Stimulated activated naive B cell treated with anti-CD40 and anti-IgM and Interleukin-4, amounts not matched to agents 10 μg/mL and 1 μg/mL and 100 μg/mL, for 72 hours (primary cell): ENCODE results near the gene HEXD.
"Not testable (repeated sequence)": the region's sequence is repeated elsewhere in the genome, so short reads cannot be mapped to it uniquely, and the experiment has no call there.

Experiments
- ATAC-seq, 2 donors: fragments of 150-1000 bp; cut with Tn5 transposase; replicated peaks; 2 replicates each; pipeline ENCODE4 v1.10.0; 2021; ENCODE audit warnings: moderate library complexity in 1 of 2
- DNase-seq: peaks from one replicate; pipeline ENCODE4 v3.0.0; 2021
- H3K27ac Mint-ChIP-seq: one replicate; pipeline ENCODE4 v1.8.0; 2022; ENCODE audit warnings: mild to moderate bottlenecking, mixed read lengths
- H3K27me3 Mint-ChIP-seq, 2 donors: one replicate each; pipeline ENCODE4 v1.8.0; 2022; ENCODE audit warnings: mixed read lengths in 2 of 2
- H3K36me3 Mint-ChIP-seq, 2 donors: one replicate each; pipeline ENCODE4 v1.8.0; 2022; ENCODE audit warnings: mixed read lengths in 2 of 2, mild to moderate bottlenecking in 1 of 2
- H3K4me1 Mint-ChIP-seq, 2 donors: one replicate each; pipeline ENCODE4 v1.8.0; 2022; ENCODE audit warnings: mixed read lengths in 2 of 2, mild to moderate bottlenecking in 1 of 2
- H3K4me3 Mint-ChIP-seq, 2 donors: one replicate each; pipeline ENCODE4 v1.8.0; 2022; ENCODE audit warnings: mild to moderate bottlenecking in 2 of 2, mixed read lengths in 2 of 2, moderate library complexity in 1 of 2
- H3K9me3 Mint-ChIP-seq, 2 donors: one replicate each; pipeline ENCODE4 v1.8.0; 2022; ENCODE audit warnings: mixed read lengths in 2 of 2, mild to moderate bottlenecking in 1 of 2

HEXD gene

DNA sequence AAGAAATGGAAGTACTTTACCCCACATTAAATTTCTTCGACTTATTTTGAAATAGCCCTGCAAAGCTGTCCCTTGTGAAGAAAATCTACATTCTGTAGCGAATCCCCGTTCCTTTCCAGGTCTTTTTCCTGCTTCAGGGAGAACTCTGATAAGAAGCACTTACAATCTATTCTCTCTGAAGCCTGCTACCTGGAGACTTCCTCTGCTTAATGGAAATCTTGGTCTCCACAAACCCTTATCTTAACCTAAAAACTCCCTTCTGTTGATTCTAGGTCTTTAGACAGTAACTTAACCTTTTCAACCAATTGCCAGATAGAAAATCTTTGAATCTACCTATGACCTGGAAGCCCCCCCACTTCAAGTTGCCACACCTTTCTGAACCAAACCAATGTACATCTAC is 34.0 kb downstream of the HEXD start:
- H3K4me1 Mint-ChIP-seq, result peaks cover 17 to 28% of the 10 kb centered on the region in 2 donors
- H3K36me3 Mint-ChIP-seq, result peaks cover 2 to 9% of the 10 kb centered on the region in 2 donors
- H3K9me3 Mint-ChIP-seq, result no peaks in the 10 kb centered on the region
- DNase-seq, result no peak
- no peaks in the 10 kb centered on the region for H3K27me3 Mint-ChIP-seq
- H3K27ac Mint-ChIP-seq, result no peak overlapping the region
- H3K4me3 Mint-ChIP-seq, result peak overlapping the region in 1 of 2 donors; percentile 19
- no peak for ATAC-seq

DNA sequence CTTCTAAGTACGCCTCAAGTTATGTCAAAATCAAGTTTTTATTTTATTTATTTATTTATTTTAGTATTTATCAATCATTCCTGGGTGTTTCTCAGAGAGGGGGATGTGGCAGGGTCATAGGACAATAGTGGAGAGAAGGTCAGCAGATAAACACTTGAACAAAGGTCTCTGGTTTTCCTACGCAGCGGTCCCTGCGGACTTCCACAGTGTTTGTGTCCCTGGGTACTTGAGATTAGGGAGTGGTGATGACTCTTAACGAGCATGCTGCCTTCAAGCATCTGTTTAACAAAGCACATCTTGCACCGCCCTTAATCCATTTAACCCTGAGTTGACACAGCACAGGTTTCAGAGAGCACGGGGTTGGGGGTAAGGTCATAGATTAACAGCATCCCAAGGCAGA is 35.0 kb downstream of the HEXD start:
- H3K27me3 Mint-ChIP-seq, H3K27ac Mint-ChIP-seq, H3K36me3 Mint-ChIP-seq, DNase-seq, H3K9me3 Mint-ChIP-seq, ATAC-seq, H3K4me3 Mint-ChIP-seq: not testable (repeated sequence)
- peaks cover 18 to 30% of the 10 kb centered on the region in 2 donors for H3K4me1 Mint-ChIP-seq

DNA sequence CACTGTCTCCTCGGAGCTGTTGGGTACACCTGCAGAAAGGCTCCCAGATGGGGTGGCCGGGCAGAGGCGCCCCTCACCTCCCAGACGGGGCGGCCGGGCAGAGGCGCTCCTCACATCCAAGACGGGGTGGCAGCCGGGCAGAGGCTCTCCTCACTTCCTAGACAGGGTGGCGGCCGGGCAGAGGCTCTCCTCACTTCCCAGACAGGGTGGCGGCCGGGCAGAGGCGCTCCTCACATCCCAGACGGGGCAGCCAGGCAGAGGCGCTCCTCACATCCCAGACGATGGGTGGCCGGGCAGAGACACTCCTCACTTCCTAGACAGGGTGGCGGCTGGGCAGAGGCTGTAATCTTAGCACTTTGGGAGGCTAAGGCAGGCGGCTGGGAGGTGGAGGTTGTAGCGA is 35.6 kb downstream of the HEXD start:
- H3K9me3 Mint-ChIP-seq, H3K27me3 Mint-ChIP-seq, DNase-seq, H3K36me3 Mint-ChIP-seq, H3K4me3 Mint-ChIP-seq, H3K27ac Mint-ChIP-seq, ATAC-seq: not testable (repeated sequence)
- H3K4me1 Mint-ChIP-seq, result peaks cover 18 to 30% of the 10 kb centered on the region in 2 donors

DNA sequence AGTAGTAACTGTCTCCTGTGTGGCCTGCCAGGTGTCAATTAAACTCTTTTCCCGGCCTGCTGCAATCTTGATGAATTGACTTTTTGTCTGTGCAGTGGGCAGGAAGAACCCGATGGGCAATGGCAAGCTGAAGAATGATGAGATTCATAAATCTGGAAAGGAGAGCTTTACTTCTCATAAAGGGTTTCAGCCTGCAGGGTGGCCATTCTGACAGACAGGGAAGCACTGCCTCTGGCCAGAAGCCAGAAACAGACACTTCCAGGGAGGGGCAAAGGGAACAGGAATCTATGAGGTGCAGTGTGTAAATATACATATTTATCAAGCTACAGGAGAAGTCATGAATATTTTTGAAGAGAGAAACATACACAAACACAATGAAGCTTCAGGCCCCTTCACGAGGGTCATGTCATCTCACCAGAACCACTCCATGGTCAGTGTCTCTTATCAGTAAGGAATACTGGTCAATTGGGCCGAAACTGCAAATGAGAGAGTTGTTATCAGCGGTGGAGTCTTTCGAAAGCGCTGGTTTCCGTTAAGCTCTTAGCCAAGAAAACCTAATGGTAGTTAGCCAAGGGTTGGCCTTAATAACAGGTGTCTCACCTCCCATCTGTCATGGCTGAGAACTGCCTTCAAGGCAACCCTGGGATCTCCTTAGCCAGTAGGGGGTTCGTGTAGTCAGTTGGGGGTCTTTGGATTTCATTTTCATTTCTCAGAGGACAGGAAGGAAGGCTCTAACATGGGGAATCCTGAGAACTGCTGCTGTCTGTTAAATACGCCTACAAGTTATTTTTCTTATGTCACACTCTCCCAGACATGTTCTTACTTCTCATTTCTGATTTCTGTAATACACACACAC is 39.2 kb downstream of the HEXD start:
- DNase-seq (no peak), ATAC-seq (peak; percentile 19 to 20)
- Mint-ChIP-seq H3K9me3 (no peaks in the 10 kb centered on the region), H3K36me3 (peaks cover 10 to 11% of the 10 kb centered on the region in 2 donors), H3K27ac (peak overlapping the region; percentile 97), H3K27me3 (no peaks in the 10 kb centered on the region), H3K4me3 (peak overlapping the region; percentile 93 to 94), H3K4me1 (peaks cover 16 to 33% of the 10 kb centered on the region in 2 donors)

DNA sequence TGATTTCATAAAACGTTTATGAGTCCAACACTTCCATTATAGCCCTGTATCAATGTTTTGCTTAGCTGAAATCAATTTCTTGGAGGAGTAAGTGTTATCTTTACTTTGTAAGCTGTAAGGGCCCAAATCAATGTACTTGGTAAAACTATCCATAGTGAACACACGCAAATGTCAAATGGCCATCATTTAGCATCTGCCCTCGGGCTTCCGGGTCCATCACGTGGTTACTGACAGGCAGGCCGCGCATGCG is 39.7 kb downstream of the HEXD start:
- DNase-seq (no peak), ATAC-seq (no peak)
- H3K27ac Mint-ChIP-seq, result peak overlapping the region; percentile 97
- peak overlapping the region; percentile 93 to 94 for H3K4me3 Mint-ChIP-seq
- no peaks in the 10 kb centered on the region for H3K27me3 Mint-ChIP-seq
- peaks cover 14 to 16% of the 10 kb centered on the region in 2 donors for H3K36me3 Mint-ChIP-seq
- no peaks in the 10 kb centered on the region for H3K9me3 Mint-ChIP-seq
- H3K4me1 Mint-ChIP-seq, result peaks cover 16 to 37% of the 10 kb centered on the region in 2 donors

DNA sequence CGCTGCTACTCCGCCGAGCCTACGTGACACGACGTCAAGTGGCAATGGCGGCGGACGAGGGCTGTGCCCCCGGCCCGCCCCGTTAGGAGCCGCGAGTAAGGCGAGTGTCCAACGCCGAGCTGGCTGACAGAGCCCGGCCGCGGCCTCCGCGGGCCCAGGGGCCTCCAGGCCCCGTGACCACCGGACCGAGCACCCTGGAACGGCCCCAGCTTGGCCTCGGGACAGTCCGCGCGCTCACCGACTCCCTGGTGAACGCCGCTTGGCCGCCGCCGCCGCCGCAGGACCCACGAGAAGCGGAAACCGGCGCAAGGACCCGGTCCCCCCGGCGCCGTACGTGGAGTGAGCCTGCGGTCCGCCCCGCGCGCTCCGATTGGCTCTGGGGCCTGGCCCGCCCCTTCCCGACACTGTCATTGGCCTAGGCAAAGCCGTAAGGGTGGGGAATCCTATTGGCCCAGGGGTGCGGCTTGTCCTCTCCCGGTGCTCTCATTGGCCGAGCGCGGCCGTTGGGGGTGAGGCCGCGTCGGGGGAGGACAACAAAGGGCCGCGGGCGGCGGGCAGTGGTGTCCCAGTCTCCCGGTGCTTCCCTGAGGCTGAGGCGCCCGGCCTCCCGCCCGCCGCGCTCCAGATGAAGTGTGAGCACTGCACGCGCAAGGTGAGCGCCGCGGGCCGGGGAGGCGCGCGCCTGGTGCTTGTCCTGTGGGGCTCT is 40.2 kb downstream of the HEXD start, which contains the start of gene NARF:
NARF (plus strand) TSS at position 563 of the 706 bp plus-strand sequence; CDS start at position 626, 63 bp downstream.
- Mint-ChIP-seq H3K4me3 (peak within 1 kb of the TSS; percentile 93 to 94), H3K4me1 (peaks cover 19 to 37% of the 10 kb centered on the region in 2 donors), H3K9me3 (no peaks in the 10 kb centered on the region), H3K27ac (peak within 1 kb of the TSS; percentile 97), H3K36me3 (peaks cover 16 to 19% of the 10 kb centered on the region in 2 donors), H3K27me3 (no peaks in the 10 kb centered on the region)
- ATAC-seq (peak; percentile 97), DNase-seq (peak; percentile 94)

DNA sequence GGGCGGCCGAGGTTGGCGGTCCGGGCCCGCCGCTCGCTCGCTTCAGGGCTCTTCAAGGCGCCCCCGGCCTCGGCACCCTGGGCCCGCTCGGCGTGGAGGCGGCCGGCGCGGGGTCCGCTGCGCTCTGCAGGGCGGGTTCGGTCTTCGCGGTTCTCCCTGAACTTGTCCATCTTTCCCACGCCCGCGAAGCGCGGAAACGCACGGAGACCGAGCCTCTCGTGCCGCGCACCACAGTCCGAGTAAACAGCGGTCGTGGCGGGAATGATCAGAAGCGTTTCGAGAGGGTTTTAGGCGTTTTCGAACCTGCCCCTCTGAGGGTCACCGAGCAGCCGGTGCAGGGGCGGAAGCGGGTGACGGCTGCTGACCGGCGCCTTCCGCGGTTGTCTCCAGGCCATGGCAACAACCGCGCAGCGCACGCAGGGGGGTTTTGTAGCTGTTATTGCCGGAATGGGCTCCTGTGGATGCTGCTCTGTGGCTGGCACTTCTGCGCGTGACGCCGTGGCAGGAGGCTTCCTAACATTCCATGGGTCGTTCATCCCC is 40.8 kb downstream of the HEXD start:
- DNase-seq (no peak), ATAC-seq (no peak)
- Mint-ChIP-seq H3K4me3 (peak overlapping the region; percentile 93 to 94), H3K27ac (peak overlapping the region; percentile 96), H3K9me3 (no peaks in the 10 kb centered on the region), H3K36me3 (peaks cover 20 to 25% of the 10 kb centered on the region in 2 donors), H3K4me1 (peaks cover 20 to 37% of the 10 kb centered on the region in 2 donors), H3K27me3 (no peaks in the 10 kb centered on the region)

DNA sequence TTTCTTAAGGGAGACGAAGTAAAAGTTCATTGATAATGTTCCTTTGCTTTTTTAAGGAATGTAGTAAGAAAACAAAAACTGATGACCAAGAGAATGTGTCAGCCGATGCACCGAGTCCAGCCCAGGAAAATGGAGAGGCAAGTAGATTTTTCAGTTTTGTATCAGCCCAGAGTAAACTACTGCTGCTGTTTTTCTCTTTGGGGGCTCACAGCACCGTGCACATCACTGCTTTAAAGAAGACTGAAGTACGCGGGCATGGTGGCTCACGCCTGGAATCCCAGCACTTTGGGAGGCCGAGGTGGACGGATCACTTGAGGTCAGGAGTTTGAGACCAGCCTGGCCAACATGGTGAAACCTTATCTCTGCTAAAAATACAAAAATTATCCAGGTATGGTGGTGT is 41.8 kb downstream of the HEXD start:
- not testable (repeated sequence) for ATAC-seq, DNase-seq, H3K27me3 Mint-ChIP-seq, H3K27ac Mint-ChIP-seq, H3K9me3 Mint-ChIP-seq
- H3K36me3 Mint-ChIP-seq, result peaks cover 24 to 34% of the 10 kb centered on the region in 2 donors
- H3K4me3 Mint-ChIP-seq, result peak overlapping the region in 1 of 2 donors; percentile 32
- peaks cover 20 to 37% of the 10 kb centered on the region in 2 donors for H3K4me1 Mint-ChIP-seq

DNA sequence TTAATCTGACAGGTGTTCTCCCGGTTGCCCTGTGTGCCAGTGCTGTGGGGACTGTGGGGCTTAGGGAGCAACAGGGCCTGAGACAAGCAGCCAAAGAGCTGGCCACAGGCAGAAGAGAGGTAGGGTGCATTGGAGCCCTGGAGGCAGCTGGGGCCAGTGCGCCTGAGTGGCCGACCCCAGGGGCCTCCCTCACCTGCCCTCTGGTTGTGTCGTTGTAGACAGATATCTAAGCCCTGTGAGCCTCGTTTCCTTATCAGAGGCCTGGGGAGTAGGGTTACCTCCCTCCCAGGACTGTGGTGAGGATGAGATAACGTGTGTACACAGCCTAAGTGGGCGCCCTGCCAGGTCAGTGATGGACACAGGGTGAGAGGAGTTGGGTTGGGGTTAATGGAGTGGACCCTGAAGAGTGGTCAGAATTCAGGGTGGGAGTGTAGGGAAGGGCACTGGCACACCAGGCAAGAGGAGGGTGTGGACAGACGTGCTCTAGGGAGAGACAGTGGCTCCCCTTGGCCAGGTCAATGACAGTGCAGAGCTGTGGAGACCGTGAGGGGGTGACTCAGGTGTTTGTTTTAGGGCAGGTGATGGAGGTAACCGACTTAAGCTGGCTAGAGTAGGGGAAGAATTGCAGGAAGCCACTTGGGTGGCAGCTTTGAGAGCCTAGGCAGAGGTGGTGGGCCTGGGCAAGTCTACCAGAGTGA is 43.8 kb downstream of the HEXD start:
- ATAC-seq (no peak), DNase-seq (no peak)
- Mint-ChIP-seq H3K27ac (peak overlapping the region; percentile 43), H3K4me3 (no peak overlapping the region), H3K9me3 (no peaks in the 10 kb centered on the region), H3K4me1 (peaks cover 19 to 30% of the 10 kb centered on the region in 2 donors), H3K36me3 (peaks cover 26 to 45% of the 10 kb centered on the region in 2 donors), H3K27me3 (no peaks in the 10 kb centered on the region)

DNA sequence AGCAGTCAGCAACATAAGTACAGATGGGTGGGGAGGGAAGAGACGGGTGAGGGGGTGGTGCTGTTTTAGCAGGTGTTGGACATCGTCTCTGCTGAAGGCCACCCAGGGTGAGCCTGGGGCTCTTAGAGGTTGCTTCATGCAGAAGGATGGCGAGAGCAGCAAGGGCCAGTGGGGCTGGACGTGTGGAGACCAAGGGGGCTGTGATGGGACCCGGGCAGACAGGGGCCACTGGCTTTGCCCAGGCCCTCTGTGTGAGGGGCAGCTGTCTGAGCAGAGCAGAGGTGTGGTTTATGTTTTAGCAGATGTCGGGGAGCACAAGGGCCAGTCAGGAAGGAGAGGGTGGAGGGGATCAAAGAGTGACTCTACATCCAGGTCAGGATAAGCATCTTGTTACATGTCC is 45.2 kb downstream of the HEXD start:
- H3K4me3 Mint-ChIP-seq, result no peak overlapping the region
- no peak for ATAC-seq
- H3K27ac Mint-ChIP-seq, result no peak overlapping the region
- H3K36me3 Mint-ChIP-seq, result peaks cover 30 to 48% of the 10 kb centered on the region in 2 donors
- H3K9me3 Mint-ChIP-seq, result no peaks in the 10 kb centered on the region
- H3K4me1 Mint-ChIP-seq, result peaks cover 10 to 19% of the 10 kb centered on the region in 2 donors
- no peaks in the 10 kb centered on the region for H3K27me3 Mint-ChIP-seq
- no peak for DNase-seq

DNA sequence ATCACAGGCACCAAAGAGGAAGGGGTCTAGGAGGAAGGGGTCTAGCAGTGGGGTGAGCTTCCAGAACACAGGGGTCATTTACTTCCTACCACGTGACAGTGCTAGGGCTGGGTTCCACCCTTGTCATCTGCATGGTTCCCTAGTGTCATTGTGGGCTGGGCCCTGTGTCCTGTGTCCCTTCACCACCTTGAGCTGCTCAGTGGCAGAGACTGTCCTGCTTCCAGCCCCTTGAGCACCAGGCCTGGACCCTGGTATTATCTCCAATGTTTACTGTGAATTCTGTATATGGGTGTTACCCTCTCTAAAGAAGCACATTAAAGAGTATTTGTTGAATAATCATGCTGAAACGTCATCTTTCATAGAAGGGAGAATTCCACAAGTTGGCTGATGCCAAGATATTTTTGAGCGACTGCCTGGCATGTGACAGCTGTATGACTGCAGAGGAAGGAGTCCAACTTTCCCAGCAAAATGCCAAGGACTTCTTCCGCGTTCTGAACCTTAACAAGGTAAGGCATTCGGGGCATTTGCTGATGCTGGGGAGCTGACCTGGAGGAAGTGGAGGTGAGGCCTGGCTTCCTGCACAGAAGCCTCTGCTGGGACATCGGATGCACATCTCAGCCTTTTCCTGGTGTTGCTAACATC is 45.9 kb downstream of the HEXD start:
- H3K9me3 Mint-ChIP-seq, result no peaks in the 10 kb centered on the region
- no peak overlapping the region for H3K4me3 Mint-ChIP-seq
- H3K27me3 Mint-ChIP-seq, result no peaks in the 10 kb centered on the region
- no peak overlapping the region for H3K27ac Mint-ChIP-seq
- DNase-seq (no peak), ATAC-seq (no peak)
- peaks cover 35 to 54% of the 10 kb centered on the region in 2 donors for H3K36me3 Mint-ChIP-seq
- peaks cover 10 to 17% of the 10 kb centered on the region in 2 donors for H3K4me1 Mint-ChIP-seq

DNA sequence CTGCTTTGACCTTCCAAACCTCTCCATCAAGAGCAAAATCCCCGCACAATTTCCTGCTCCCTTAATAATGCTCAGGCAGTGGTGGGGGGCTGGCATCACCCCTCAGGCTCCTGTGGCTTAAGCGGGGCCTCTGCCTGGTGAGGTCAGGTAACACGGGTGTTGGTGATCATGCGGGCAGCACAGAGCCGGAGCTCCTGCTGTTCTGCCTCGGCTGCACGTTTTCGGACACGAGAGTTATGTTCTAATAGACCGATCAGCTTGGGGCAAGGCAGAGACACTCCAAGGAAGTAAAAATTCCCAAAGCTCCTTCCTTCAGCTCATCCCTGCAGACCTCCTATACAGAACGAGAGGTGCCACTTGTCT is 46.4 kb downstream of the HEXD start:
- H3K27ac Mint-ChIP-seq, result no peak overlapping the region
- H3K36me3 Mint-ChIP-seq, result peaks cover 39 to 58% of the 10 kb centered on the region in 2 donors
- H3K27me3 Mint-ChIP-seq, result no peaks in the 10 kb centered on the region
- ATAC-seq (no peak), DNase-seq (no peak)
- no peaks in the 10 kb centered on the region for H3K9me3 Mint-ChIP-seq
- no peak overlapping the region for H3K4me3 Mint-ChIP-seq
- peaks cover 10 to 12% of the 10 kb centered on the region in 2 donors for H3K4me1 Mint-ChIP-seq

DNA sequence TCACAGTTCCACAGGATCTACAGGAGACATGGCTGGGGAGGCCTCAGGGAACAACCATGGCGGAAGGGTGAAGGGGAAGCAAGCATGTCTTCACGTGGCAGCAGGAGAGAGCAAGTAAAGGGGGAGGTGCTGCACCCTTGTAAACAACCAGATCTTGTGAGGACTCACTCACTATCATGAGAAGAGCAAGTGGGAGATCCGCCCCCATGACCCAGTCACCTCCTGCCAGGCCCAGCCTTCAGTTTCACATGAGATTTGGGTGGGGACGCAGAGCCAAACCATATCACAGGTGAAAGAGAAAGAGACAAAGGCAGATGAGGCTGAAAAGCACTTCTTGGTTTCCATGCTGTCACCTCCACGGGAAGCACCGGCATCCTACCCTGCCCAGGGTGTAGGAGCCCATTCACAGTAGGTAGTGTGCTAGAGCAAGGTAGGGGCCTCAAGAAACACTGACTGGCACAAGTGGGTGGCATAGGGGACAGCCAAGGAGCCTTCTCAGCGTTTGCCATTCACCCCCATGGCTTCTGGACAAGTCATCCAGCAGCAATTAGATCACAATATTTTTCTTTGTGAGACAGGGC is 47.0 kb downstream of the HEXD start:
- ATAC-seq, result no peak
- DNase-seq, result no peak
- Mint-ChIP-seq H3K4me3 (no peak overlapping the region), H3K36me3 (peaks cover 41 to 61% of the 10 kb centered on the region in 2 donors), H3K4me1 (peaks cover 10% of the 10 kb centered on the region in 2 donors), H3K27ac (no peak overlapping the region), H3K27me3 (no peaks in the 10 kb centered on the region), H3K9me3 (no peaks in the 10 kb centered on the region)
